AG10803 (cell line): ENCODE measurements around the gene NHS.

Source experiments
- DNase-seq: peaks from one replicate; pipeline ENCODE4 v3.0.0; 2010; ENCODE audit warnings: low read depth
- H3K4me3 ChIP-seq: 2 replicates; pipeline ENCODE4 v1.5.1; 2011; ENCODE audit warnings: mild to moderate bottlenecking, low read length, control low read depth
- CTCF ChIP-seq: conservative IDR thresholded peaks from 2 replicates; pipeline ENCODE4 v1.5.1; 2011; ENCODE audit warnings: mild to moderate bottlenecking, low read length, control low read depth, inconsistent platforms

The NHS gene

GRCh38 chrX:17632942-17633341 is 257.9 kb downstream of the NHS start:
- no peak overlapping the region for H3K4me3 ChIP-seq
- TF ChIP-seq CTCF: no peak
- no peak for DNase-seq

- DNase-seq: no peak
- H3K4me3 ChIP-seq: no peak overlapping the region
Measured at GRCh38 chrX:17633546-17633945, 258.5 kb downstream of the NHS start.

GRCh38 chrX:17634542-17635207 is 259.7 kb downstream of the NHS start:
- no peak for DNase-seq
- no peak for TF ChIP-seq CTCF
- H3K4me3 ChIP-seq: no peak overlapping the region

More at GRCh38 chrX:17633546-17633945, 258.5 kb downstream of the NHS start:
- no peak for TF ChIP-seq CTCF

- TF ChIP-seq CTCF: no peak
- no peak for DNase-seq
- H3K4me3 ChIP-seq: no peak overlapping the region
Measured at GRCh38 chrX:17635231-17635630, 260.2 kb downstream of the NHS start.

GRCh38 chrX:17637235-17637634 is 262.2 kb downstream of the NHS start:
- no peak for TF ChIP-seq CTCF
- H3K4me3 ChIP-seq: no peak overlapping the region
- no peak for DNase-seq

GRCh38 chrX:17638731-17639130 is 263.7 kb downstream of the NHS start:
- DNase-seq: no peak
- no peak for TF ChIP-seq CTCF
- H3K4me3 ChIP-seq: no peak overlapping the region

- no peak for TF ChIP-seq CTCF
- DNase-seq: no peak
Measured at GRCh38 chrX:17642891-17643290, 267.9 kb downstream of the NHS start.

More at GRCh38 chrX:17642891-17643290, 267.9 kb downstream of the NHS start:
- H3K4me3 ChIP-seq: no peak overlapping the region
